Activated CD4-positive, alpha-beta T cell treated with anti-CD3 and anti-CD28 coated beads, Interleukin-2, amount 10 ng/mL, durations not matched to agents 7 days and 5 days (primary cell): ENCODE results near the gene TLK1. TPM values are rescaled to one million over a fixed set of nuclear protein-coding genes. Genes with fewer than 3 reads are reported as not detected.

Experiments
- CTCF ChIA-PET: fragments of 350-600 bp; sonication (Branson Sonifier 250); formaldehyde crosslinking; loops from one replicate; lab custom pipeline; 2021; ENCODE audit warnings: antibody characterized with exemption; lab: Charles Lee
- POLR2A ChIA-PET: fragments of 350-600 bp; sonication (Branson Sonifier 250); formaldehyde crosslinking; loops from one replicate; lab custom pipeline; 2021; ENCODE audit warnings: antibody characterized with exemption; lab: Charles Lee
- DNase-seq: peaks from one replicate; pipeline ENCODE4 v3.0.0-alpha.2; 2020
- H3K27ac Mint-ChIP-seq: one replicate; pipeline ENCODE4 v1.8.0; 2021; ENCODE audit warnings: mild to moderate bottlenecking, moderate library complexity, mixed read lengths
- H3K27me3 Mint-ChIP-seq: one replicate; pipeline ENCODE4 v1.8.0; 2021; ENCODE audit warnings: mixed read lengths
- H3K36me3 Mint-ChIP-seq: one replicate; pipeline ENCODE4 v1.8.0; 2021; ENCODE audit warnings: low read depth, mixed read lengths
- H3K4me1 Mint-ChIP-seq: one replicate; pipeline ENCODE4 v1.8.0; 2021; ENCODE audit warnings: mixed read lengths
- H3K4me3 Mint-ChIP-seq: one replicate; pipeline ENCODE4 v1.8.0; 2021; ENCODE audit warnings: mild to moderate bottlenecking, moderate library complexity, mixed read lengths
- H3K9me3 Mint-ChIP-seq: one replicate; pipeline ENCODE4 v1.8.0; 2021; ENCODE audit warnings: mixed read lengths
- total RNA-seq, 2 experiments: library from RNA; stranded (reverse); gene quantifications; one replicate each; pipeline ENCODE4 v1.2.3, GENCODE V29; 2021

Gene TLK1
- total RNA-seq, 2 experiments from 2014 or later: 87.1 to 92.5 TPM

DNA sequence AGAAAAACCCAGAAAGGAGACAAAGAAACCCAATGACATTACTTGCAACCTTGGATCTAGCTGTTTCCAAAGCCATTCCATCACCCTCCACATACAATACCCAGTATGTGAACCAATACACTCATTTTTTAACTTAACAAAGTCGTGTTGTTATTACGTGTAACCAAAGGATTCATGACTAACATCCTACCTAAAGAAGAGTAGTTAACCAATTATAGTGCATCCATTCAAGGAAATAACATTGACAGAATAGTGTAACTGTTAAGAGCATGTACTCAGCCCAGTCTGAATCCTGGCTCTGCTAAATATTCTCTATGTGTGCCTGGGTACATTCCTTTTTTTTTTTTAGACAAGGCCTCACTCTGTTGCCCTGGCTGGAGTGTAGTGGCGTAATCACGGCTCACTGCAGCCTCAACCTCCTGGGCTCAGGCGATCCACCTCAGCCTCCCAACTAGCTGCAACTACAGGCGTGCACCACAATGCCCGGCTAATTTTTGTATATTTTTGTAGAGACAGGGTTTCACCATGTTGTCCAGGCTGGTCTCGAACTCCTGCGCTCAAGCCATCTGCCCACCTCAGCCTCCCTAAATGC, 9.9 kb downstream of the TLK1 start:
- H3K4me1 Mint-ChIP-seq: peaks cover 38% of the 10 kb centered on the region
- no peaks in the 10 kb centered on the region for H3K9me3 Mint-ChIP-seq
- CTCF ChIA-PET: interaction anchor here (1.1 to 1.2 kb wide), 2 partner anchors 9 to 42 kb away, joined by 3 to 4 read pairs; no protein-coding TSS in a partner anchor
- no peak overlapping the region for H3K4me3 Mint-ChIP-seq
- H3K27ac Mint-ChIP-seq: no peak overlapping the region
- POLR2A ChIA-PET: no interaction called here
- H3K36me3 Mint-ChIP-seq: peaks cover 5% of the 10 kb centered on the region
- H3K27me3 Mint-ChIP-seq: no peaks in the 10 kb centered on the region
- no peak for DNase-seq

DNA sequence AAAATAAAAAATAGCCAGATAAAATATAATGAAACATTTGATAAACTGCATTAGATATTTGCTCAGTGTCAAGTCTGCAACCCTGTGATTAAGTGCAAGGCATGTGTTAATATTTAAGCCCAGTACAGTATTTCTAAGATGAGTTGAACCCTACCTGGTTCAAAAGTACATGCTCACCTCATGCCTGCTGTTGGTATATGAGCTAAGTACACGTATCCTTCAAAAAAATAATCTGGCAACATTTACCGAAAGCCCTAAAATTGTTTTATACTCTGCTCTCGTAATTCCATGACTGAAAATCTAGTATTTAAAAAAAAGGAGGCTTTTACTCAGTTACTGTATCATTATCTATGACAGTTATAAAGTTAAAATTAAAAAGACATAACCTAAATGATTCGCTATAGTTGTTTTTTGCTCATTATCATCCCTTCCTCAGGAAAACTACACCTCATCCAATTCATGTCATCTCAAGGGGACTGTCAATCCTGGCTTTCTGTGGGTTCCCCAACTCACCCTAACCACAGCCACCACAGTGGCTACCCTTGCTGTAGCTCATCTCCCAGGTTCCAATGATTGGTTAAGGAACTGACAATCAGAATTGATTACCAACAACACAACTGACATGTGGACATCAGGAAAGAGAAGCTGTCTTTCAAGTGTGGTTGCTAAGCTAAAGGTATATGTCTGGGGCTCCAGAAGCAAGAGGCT, 10.6 kb downstream of the TLK1 start:
- H3K27me3 Mint-ChIP-seq: no peaks in the 10 kb centered on the region
- H3K4me1 Mint-ChIP-seq: peaks cover 39% of the 10 kb centered on the region
- DNase-seq: no peak
- CTCF ChIA-PET: interaction anchor here (1.1 to 1.2 kb wide), 2 partner anchors 9 to 43 kb away, joined by 3 to 4 read pairs; no protein-coding TSS in a partner anchor
- H3K4me3 Mint-ChIP-seq: no peak overlapping the region
- POLR2A ChIA-PET: no interaction called here
- H3K9me3 Mint-ChIP-seq: no peaks in the 10 kb centered on the region
- H3K27ac Mint-ChIP-seq: peak overlapping the region; percentile 36
- H3K36me3 Mint-ChIP-seq: peaks cover 8% of the 10 kb centered on the region

DNA sequence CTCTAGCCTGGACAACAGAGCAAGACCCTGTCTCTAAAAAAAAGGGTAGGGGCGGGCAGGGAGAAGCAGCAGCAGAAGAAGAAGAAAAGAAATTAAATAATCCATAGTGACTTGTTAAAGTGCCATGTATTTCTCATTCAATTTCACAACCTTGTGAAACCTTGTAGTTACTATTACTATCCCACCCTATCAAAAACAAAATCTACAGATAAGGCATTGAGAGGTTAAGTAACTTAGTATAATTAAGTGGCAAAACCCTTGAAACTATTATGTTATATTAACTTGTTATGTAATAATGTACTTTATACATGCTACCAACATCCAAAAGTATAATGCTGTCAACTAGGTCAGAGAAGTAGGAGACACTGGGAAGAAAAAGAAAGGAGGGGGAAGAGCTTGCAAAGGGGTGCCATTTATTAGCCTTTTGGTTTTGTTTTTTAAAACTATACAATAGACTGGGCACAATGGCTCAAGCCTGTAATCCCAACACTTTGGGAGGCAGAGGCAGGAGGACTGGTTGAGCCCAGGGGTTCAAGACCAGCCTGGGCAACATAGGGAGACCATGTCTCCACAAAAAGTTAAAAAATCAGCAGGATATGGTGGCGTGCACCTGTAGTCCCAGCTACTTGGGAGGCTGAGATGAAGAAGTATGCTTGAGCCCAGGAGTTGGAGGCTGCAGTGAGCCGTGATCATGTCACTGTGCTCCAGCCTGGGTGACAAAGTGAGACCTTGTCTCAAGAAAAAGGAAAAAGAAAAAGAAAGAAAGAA, 11.3 kb downstream of the TLK1 start:
- no peak overlapping the region for H3K27ac Mint-ChIP-seq
- no peaks in the 10 kb centered on the region for H3K27me3 Mint-ChIP-seq
- H3K4me3 Mint-ChIP-seq: no peak overlapping the region
- H3K4me1 Mint-ChIP-seq: peaks cover 40% of the 10 kb centered on the region
- no peak for DNase-seq
- H3K9me3 Mint-ChIP-seq: no peaks in the 10 kb centered on the region
- ChIA-PET CTCF (interaction anchor here (0.6 to 1.2 kb wide), 2 partner anchors 8 to 49 kb away, joined by 3 to 4 read pairs; no protein-coding TSS in a partner anchor), POLR2A (no interaction called here)
- peaks cover 8% of the 10 kb centered on the region for H3K36me3 Mint-ChIP-seq

DNA sequence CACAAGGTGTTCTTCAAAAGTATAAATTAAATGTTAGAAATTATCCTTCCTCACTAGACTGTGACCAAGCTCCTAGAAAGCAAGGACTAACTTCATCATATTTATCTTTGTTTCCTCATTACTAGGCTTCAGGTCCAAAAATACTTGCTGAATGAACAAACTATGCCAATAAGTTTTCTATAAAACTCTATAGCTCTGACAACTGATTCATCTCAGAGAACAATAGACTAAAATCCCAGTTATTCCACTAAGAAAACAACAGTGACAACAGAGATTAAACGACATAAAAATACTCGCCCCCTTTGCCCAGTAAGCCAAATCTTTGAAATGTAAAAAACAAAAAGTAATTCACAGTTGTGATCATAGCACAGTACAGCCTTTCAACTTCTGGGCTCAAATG, 13.6 kb downstream of the TLK1 start:
- peaks cover 8% of the 10 kb centered on the region for H3K36me3 Mint-ChIP-seq
- ChIA-PET POLR2A (no interaction called here), CTCF (no interaction called here)
- no peaks in the 10 kb centered on the region for H3K9me3 Mint-ChIP-seq
- no peak overlapping the region for H3K27ac Mint-ChIP-seq
- DNase-seq: no peak
- no peaks in the 10 kb centered on the region for H3K27me3 Mint-ChIP-seq
- peaks cover 54% of the 10 kb centered on the region for H3K4me1 Mint-ChIP-seq
- H3K4me3 Mint-ChIP-seq: no peak overlapping the region

DNA sequence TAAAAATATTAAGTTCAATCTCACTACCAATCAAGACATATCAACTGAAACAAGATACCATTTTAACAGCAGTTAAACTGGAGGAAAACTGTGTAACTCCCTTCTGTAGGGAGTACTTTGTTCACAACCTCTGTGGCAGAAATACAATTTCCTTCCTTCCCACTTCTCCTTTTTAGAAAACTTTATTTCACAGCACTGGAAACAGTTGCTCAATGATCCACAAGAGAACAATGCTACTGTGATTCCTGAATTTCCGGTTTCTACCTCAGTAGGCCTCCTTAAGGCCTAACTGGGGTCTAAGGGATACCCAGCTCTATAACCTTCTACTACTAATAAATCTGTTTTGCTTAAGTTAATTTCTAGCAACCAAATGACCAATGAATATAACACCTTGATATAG, 14.1 kb downstream of the TLK1 start:
- Mint-ChIP-seq H3K4me1 (peaks cover 54% of the 10 kb centered on the region), H3K36me3 (peaks cover 8% of the 10 kb centered on the region), H3K27me3 (no peaks in the 10 kb centered on the region), H3K27ac (no peak overlapping the region), H3K4me3 (no peak overlapping the region), H3K9me3 (no peaks in the 10 kb centered on the region)
- POLR2A ChIA-PET: no interaction called here
- no peak for DNase-seq
- CTCF ChIA-PET: no interaction called here

DNA sequence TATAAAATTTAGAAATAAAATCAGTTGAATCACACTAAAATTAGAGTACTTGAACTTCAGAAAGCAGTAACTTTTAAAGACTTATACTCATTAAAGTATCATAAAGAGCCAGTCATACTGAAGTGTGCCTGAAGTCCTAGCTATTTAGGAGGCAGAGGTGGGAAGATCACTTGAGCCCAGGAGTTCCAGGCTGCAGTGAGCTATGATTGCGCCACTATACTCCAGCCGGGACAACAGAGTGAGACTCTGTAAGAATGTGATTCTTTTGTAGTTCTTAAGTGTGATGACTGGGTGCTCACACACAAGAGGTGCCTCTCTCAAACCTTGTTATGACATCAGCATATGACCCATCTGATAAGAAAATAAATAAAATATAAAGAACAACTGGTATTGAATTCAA, 14.6 kb downstream of the TLK1 start:
- Mint-ChIP-seq H3K4me1 (peaks cover 58% of the 10 kb centered on the region), H3K27ac (no peak overlapping the region), H3K9me3 (no peaks in the 10 kb centered on the region), H3K27me3 (no peaks in the 10 kb centered on the region), H3K4me3 (no peak overlapping the region), H3K36me3 (peaks cover 8% of the 10 kb centered on the region)
- no peak for DNase-seq
- ChIA-PET CTCF (no interaction called here), POLR2A (no interaction called here)

DNA sequence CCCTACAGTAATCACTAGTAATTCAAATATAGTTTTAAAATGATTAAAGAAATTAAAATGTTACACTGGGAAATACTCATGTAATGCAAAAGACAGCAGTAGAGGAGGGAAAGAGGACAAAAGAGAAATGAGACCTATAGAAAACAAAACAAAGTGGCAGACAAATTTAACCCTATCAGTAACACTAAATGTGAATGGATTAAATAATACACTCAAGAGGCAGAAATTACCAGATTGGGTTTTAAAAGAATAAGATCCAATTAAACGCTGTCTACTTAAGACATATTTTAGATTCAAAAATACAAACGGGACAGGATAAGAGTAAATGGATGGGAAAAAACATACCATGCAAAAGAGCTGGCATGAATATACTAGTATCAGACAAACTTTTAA, 17.0 kb downstream of the TLK1 start:
- DNase-seq: no peak
- no peaks in the 10 kb centered on the region for H3K27me3 Mint-ChIP-seq
- no peak overlapping the region for H3K4me3 Mint-ChIP-seq
- no peaks in the 10 kb centered on the region for H3K9me3 Mint-ChIP-seq
- ChIA-PET CTCF (interaction anchor here (0.5 kb wide), 1 partner anchor 629 kb away, joined by 3 read pairs; no protein-coding TSS in a partner anchor), POLR2A (interaction anchor here (1.0 kb wide), 1 partner anchor 28 kb away, joined by 3 read pairs; no protein-coding TSS in a partner anchor)
- H3K27ac Mint-ChIP-seq: no peak overlapping the region
- H3K36me3 Mint-ChIP-seq: peaks cover 5% of the 10 kb centered on the region
- peaks cover 53% of the 10 kb centered on the region for H3K4me1 Mint-ChIP-seq

DNA sequence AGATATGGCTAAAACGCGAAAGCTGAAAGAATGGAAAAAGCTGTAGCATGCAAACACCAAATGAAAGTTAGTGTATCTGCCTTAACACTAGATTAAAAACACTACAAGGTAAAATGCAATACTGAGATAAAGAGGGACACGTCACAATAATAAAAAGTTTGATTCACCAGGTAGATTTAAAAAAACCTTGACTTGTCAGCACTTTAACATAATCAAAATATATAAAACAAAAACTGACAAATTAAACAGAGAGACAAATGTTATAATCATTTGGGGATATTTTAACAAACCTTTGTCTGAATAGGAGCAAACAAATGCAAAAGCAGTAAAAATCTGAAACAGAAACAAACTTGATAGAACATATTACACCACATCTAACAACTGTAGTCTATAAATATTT, 18.3 kb downstream of the TLK1 start:
- peaks cover 5% of the 10 kb centered on the region for H3K36me3 Mint-ChIP-seq
- H3K4me1 Mint-ChIP-seq: peaks cover 47% of the 10 kb centered on the region
- H3K27me3 Mint-ChIP-seq: no peaks in the 10 kb centered on the region
- CTCF ChIA-PET: no interaction called here
- no peak for DNase-seq
- no peak overlapping the region for H3K4me3 Mint-ChIP-seq
- no peak overlapping the region for H3K27ac Mint-ChIP-seq
- H3K9me3 Mint-ChIP-seq: no peaks in the 10 kb centered on the region
- POLR2A ChIA-PET: no interaction called here

DNA sequence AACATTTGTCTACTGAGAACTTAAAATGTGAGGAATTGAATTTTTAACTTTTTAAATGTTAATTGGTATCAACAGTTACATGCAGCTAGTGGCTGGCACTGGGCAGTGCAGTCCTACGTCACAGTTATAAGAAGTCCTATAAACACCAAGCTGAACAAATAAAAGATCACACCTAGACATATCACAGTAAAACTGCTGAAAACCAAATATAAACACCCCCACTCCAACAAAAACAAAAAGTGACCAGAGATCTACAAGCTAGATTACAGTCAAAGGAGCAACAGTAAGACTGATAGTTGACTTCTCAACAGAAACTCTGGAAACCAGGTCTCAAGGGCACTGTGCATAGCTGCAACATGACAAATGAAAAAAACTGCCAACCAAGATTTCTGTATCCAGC, 19.4 kb downstream of the TLK1 start:
- Mint-ChIP-seq H3K4me3 (no peak overlapping the region), H3K27ac (no peak overlapping the region), H3K27me3 (no peaks in the 10 kb centered on the region), H3K36me3 (peaks cover 5% of the 10 kb centered on the region), H3K9me3 (no peaks in the 10 kb centered on the region), H3K4me1 (peaks cover 45% of the 10 kb centered on the region)
- CTCF ChIA-PET: interaction anchor here (0.7 to 1.6 kb wide), 5 partner anchors 8 to 213 kb away, joined by 3 to 4 read pairs (median 4); no protein-coding TSS in a partner anchor
- POLR2A ChIA-PET: no interaction called here
- no peak for DNase-seq

DNA sequence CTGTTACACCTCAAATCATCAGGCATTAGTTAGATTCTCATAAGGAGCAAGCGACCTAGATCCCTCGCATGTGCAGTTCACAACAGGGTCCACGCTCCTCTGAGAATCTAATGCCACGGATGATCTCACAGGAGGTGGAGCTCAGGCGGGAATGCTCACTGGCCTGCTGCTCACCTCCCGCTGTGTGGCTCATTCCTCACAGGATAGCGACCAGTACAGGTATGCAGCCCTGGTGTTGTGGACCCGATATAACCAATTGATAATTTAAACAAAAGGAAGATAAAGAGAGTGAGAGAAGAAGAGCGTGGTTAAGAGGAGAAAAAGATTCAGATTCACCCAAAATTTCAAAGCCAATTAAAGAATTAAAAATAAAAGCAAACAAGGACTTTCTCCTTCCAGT, 20.8 kb downstream of the TLK1 start:
- CTCF ChIA-PET: no interaction called here
- H3K4me1 Mint-ChIP-seq: peaks cover 46% of the 10 kb centered on the region

DNA sequence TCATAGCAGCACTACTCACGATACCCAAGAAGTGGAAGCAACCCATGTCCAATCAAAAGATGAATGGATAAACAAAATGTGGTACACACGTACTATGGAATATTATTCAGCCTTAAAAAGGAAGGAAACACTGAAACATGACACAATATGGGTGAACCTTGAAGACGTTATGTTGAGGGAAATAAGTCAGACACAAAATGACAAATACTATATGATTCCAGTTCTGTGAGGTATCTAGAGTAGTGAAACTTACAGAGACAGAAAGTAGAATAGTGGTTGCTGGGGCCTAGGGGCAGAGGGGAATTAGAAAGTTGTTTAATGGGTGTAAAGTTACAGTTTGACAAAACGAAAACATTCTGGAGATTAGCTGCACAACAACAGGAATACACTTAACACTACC, 24.7 kb downstream of the TLK1 start:
- Mint-ChIP-seq H3K4me3 (no peak overlapping the region), H3K27ac (no peak overlapping the region), H3K9me3 (no peaks in the 10 kb centered on the region), H3K4me1 (peaks cover 20% of the 10 kb centered on the region), H3K36me3 (peaks cover 11% of the 10 kb centered on the region), H3K27me3 (no peaks in the 10 kb centered on the region)
- ChIA-PET CTCF (no interaction called here), POLR2A (no interaction called here)
- no peak for DNase-seq

More for the DNA sequence above, 20.8 kb downstream of the TLK1 start:
- peaks cover 7% of the 10 kb centered on the region for H3K36me3 Mint-ChIP-seq
- H3K4me3 Mint-ChIP-seq: no peak overlapping the region
- POLR2A ChIA-PET: no interaction called here
- no peak overlapping the region for H3K27ac Mint-ChIP-seq
- H3K27me3 Mint-ChIP-seq: no peaks in the 10 kb centered on the region
- H3K9me3 Mint-ChIP-seq: no peaks in the 10 kb centered on the region
- DNase-seq: no peak

DNA sequence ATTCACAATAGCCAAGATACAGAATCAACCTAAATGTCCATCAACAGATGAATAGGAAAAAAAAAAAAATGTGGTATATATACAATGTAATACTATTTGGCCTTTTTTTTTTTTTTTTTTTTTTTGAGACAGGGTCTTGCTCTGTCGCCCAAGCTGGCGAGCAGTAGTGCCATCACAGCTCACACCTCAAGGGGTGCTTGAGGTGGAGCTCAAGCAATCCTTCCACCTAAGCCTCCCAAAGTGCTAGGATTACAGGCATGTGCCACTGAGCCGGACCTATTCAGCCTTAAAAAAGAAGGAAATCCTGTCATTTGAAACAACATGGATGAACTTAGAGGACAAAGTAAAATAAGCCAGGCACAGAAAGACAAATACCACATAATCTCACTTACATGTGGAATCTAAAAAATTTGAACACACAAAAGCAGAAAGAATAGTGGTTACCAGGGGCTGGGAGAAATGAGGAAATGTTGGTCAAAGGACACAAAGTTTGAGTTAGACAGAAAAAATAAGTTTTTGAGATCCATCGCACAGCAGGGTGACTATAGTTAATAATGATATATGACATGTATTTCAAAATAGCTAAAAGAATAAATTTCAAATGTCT, 26.0 kb downstream of the TLK1 start:
- POLR2A ChIA-PET: no interaction called here
- Mint-ChIP-seq H3K27me3 (no peaks in the 10 kb centered on the region), H3K36me3 (peaks cover 11% of the 10 kb centered on the region), H3K27ac (no peak overlapping the region), H3K4me3 (no peak overlapping the region), H3K4me1 (peaks cover 16% of the 10 kb centered on the region), H3K9me3 (no peaks in the 10 kb centered on the region)
- CTCF ChIA-PET: no interaction called here
- no peak for DNase-seq
